Measurements from ENCODE around the gene TRAFD1.
A peak's percentile ranks its signal among the peaks of the same experiment; 100 is the strongest.
"Not testable (repeated sequence)": the region's sequence is repeated elsewhere in the genome, so short reads cannot be mapped to it uniquely, and the experiment has no call there.

TRAFD1 gene, protein sequence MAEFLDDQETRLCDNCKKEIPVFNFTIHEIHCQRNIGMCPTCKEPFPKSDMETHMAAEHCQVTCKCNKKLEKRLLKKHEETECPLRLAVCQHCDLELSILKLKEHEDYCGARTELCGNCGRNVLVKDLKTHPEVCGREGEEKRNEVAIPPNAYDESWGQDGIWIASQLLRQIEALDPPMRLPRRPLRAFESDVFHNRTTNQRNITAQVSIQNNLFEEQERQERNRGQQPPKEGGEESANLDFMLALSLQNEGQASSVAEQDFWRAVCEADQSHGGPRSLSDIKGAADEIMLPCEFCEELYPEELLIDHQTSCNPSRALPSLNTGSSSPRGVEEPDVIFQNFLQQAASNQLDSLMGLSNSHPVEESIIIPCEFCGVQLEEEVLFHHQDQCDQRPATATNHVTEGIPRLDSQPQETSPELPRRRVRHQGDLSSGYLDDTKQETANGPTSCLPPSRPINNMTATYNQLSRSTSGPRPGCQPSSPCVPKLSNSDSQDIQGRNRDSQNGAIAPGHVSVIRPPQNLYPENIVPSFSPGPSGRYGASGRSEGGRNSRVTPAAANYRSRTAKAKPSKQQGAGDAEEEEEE

DNA sequence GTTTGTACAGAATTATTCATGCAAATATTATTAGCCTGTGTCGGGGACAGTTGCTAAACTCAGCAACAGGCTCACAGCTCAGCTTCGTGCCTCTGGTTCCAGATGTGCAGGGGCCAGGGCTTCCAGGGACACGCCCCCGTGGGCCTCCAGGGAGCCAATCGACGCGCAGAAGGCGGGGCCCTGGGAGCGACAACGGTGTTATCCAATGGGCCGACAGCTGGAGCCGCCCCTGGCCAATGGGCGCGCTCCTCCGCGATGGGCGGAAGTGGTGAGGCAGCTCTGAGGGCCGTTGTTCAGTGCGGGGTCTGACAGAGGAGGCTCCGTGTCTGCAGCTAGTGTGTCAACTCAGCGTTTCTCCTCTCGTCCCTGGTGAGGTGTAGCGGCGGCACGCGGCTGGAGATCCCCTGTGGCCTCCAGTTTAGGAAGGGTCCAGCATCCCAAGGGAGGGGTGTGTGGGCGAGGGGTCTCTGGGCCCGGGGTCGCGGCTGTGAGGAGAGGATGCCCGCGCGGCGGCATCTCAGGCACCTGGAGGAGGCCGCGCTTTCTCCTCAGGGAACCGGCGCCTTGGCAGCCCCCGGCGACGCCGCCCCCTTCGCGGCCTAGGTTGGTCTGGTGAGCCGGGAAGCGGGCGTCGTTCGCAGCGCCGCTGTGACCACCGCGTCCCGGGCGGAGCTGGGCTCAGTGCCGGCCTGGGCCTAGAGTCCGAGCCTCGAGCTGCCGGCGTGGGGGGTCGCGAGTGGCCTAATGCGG, at the start of gene TRAFD1:
TRAFD1 (plus strand) TSS at position 311 of the 750 bp plus-strand sequence. CDS start 4,963 bp downstream, outside the sequence.
- peak; percentile 95 to 99 (median 96) for DNase-seq (ENCODE audit: low read depth in 2 of 3, low spot score in 2 of 3)

DNA sequence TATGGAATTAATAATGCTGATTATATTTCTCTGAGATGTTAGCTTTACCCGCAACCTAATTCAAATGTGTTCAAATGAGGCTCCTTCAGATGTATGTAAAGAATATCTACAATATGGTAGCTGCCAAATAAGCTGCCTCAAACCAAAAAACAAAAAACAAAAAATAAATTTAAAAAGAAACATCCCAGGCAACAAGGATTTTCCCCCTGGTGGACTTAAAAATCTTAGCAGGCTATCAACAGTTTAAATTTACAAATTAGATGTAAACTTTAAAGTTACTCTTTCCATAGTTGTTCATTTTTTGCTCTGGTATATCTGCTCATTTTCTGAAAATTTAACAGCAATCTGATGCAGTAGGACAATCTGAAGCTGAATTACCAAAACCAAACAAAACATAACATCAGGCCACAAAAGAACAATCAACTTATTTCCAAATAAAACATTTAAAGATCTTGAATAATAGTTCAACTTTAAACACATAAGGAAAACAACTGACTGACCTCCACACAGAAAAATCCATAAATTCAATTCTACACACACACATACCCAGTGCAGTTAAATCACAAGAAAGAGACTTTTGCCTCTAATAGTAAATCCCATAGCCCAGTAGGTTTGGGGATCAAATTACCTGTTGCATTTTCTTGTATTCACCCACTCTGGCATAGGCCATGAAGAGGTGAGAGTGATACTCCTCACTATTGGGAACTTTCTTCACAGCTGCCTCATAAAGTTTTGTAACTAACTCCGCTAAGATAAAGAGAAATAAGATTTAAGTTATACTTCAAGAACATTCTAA, 38.1 kb upstream of the TRAFD1 start:
- no peak for DNase-seq (ENCODE audit: low read depth in 2 of 3, low spot score in 2 of 3)

DNA sequence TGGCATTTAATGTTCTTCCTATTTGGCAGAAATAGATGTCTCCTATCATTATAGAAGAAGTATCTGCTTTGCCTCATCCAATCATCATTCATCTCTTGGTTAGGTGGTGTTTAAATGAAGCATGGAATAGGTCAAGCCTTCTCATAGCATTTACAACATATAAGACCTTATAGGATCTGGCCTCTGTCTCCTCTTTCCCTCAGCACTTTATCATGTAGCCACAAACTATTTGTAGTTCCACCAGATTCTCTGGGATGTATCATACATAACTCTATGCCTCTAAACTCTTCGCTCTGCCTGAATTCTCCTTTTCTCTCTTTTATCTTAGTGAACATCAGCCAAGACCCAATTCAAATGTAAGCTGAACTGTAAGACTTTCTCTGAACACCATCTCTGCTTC, 37.5 kb upstream of the TRAFD1 start:
- no peak for DNase-seq (ENCODE audit: low read depth in 2 of 3, low spot score in 2 of 3)

- no peak for DNase-seq (ENCODE audit: low read depth in 2 of 3, low spot score in 2 of 3)
Observed at GRCh38 chr12:112091563-112091962, 33.8 kb upstream of the TRAFD1 start.

DNA sequence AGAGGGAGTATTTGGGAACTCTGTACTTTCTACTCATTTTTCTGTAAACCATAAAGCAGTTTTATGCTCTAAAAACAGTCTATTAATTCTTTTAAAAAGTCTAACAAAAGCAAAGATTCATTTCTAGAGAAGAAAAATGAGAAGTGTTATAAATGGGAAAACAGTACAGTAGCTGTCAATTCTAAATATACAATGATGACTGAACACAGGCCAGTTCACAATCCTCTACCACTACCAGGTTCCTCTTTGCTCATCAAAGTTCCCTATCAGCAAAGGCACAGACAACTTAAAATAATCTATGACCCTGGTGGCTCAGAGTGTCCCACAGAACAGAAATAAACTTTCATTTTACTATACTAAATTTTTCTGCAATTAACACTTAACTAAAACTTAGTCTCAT, 29.3 kb upstream of the TRAFD1 start:
- no peak for DNase-seq (ENCODE audit: low read depth in 2 of 3, low spot score in 2 of 3)

DNA sequence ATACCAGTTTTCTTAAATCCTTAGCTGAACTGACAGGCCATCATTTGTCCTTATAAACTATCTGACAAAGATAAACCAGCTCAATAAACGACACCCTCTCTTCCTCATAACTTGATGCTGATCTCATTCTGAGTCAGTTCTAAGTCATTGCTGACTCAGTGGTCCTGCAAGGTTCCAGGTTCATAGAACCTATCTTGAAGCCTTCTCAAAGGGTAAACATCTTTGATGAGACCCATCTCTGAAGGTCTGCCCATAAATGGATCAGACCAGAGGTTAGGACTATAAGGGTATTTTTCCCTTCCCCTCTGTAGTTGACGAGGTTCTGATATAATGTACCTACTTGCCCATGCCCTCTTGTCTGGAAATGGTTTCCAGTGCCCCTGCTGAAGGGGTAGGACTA, 28.7 kb upstream of the TRAFD1 start:
- no peak for DNase-seq (ENCODE audit: low read depth in 2 of 3, low spot score in 2 of 3)

DNA sequence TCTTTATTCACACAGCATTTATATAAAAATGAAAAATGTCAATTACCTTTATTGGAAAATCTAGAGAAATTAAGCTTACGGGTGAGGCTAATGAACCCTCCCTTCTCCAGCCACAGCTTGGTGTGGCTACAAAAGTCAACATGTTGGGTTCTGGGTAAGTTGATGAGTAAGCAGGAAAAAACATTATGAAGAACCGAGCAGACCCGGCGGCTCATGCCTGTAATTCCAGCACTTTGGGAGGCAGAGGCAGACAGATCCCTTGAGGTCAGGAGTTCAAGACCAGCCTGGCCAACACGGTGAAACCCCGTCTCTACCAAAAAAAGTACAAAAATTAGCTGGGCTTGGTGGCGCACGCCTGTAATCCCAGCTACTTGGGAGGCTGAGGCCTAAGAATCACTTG, 27.7 kb upstream of the TRAFD1 start:
- DNase-seq (ENCODE audit: low read depth in 2 of 3, low spot score in 2 of 3): no peak

DNA sequence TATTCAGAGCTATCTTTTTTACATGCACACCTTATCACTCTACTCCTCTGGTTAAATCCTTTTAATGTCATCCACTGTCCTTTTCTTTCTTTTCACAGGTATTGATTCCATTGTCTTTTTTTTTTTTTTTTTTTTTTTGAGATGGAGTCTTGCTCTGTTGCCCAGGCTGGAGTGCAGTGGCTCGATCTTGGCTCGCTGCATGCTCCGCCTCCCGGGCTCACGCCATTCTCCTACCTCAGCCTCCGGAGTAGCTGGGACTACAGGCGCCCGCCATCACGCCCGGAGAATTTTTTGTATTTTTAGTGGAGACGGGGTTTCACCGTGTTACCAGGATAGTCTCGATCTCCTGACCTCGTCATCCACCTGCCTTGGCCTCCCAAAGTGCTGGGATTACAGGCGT, 24.9 kb upstream of the TRAFD1 start:
- DNase-seq (ENCODE audit: low read depth in 2 of 3, low spot score in 2 of 3): not testable (repeated sequence)

- DNase-seq (ENCODE audit: low read depth in 2 of 3, low spot score in 2 of 3): no peak
Observed at GRCh38 chr12:112102127-112102526, 23.2 kb upstream of the TRAFD1 start.

- not testable (repeated sequence) for DNase-seq (ENCODE audit: low read depth in 2 of 3, low spot score in 2 of 3)
Observed at GRCh38 chr12:112102746-112103145, 22.6 kb upstream of the TRAFD1 start.

DNA sequence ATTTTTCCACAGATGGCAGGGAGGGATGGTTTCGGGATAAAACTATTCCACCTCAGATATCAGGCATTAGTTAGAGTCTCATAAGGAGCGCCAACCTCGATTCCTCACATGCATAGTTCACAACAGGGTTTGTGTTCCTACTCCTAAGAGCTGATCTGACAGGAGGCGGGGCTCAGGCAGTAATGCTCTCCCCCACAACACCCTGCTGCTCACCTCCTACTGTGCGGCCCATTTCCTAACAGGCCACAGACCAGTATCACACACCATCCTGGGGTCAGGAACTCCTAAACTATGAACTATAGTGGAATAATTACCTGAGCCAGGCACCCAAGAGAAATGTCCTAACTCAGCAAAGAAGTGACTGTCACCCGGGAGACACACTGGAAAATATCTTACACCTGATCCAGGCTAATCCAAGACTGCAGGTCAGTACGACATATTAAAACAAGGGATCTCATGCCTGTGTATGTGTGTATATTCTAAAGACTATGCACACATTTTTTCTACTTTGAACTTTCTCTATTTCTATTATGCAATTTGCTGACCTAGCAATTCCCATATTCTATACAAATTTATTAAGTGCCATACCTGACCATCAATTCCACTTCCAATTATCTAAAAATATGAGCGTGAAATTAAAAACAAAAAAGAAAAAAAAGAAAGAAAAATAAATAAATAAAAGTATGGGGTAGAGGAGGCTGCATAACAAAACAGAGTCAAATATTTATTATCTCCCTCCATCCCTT, 21.4 kb upstream of the TRAFD1 start:
- no peak for DNase-seq (ENCODE audit: low read depth in 2 of 3, low spot score in 2 of 3)

GRCh38 chr12:112105891-112106290, 19.5 kb upstream of the TRAFD1 start:
- no peak for DNase-seq (ENCODE audit: low read depth in 2 of 3, low spot score in 2 of 3)

DNA sequence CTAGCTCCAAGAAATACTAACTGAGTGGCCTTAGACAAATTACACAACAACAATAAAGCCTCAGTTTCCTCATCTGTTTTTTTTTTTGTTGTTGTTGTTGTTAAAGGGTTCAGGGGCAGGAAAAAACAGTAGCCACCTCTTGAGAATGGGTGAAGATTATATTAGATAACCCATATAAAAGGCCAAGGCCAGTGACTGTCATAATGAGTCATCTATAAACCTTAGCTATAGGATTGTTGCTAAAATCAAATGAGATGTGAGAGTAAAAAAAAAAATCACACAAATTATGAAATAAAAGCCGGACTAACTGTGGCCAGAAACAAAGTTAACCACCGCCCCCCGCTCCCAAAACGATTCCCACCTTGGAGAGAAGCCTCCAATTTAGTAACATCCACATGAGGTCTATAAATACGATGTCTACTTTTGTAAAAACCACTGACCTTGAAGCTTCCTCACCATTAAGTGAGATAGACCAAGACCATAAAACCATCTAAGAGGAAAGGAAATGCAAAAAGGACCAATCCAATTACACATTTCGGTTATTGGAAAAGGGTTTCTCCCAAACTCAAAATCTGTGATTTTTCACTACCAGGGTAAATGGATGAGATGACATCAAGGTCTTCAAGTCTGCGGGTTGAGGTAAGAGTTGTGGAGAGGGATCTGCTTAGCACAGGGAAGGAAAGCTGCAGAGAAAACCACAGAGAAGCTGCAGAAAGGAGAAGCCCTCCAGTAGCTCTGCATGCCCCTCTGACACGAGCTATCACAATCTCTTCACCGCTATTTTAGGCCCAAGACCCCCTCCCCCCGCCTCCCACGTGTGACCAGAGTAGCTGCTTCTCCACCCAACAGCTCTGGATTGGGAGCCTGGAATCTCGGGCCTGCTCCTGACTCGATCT, 17.8 kb upstream of the TRAFD1 start:
- DNase-seq (ENCODE audit: low read depth in 2 of 3, low spot score in 2 of 3): no peak

DNA sequence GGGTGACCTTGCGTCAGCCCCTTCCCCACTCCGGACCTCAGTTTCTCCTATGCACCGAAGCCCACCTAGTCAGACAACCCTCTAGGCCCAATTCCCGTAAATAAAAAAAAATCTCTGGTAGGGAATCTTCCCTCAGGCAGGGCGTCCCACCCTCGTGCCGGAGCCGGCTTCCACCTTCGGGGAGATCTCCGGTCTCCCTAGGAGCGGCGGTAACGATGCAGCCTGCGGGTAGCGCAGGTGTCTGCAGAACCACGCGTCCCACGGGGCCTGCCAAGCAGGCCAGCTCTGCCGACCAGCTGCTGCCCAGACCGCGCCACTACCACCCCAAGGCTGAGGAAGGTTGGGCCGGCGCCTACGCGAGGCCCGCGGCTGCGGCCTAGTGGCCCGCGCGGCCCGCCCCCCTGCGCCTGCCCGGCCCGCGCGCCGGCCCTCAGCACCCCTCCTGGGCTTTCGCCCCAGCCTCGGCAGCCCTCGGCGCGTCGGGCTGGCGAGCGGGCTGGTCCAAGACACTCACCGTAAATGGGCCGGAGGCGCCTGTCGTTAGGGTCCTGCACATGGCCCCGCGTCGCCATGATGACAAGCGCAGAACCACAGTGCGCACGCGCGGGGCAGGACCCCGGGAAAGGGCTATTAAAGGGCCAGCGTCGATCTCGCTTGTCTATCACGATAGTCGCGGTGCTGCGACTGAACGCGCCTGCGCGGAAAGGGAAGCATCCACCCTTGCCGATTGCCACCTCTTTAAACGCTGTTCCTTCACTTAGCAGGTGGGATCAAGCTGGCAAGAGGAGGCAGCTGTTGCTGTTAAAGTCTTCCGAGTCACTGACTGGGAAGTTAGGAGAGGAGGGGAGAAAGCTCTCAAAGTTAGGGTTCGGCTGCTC, 16.9 kb upstream of the TRAFD1 start, which contains the start of gene NAA25:
NAA25 (minus strand) TSS at position 582 of the 878 bp plus-strand sequence; CDS start at position 572, 10 bp downstream.
- DNase-seq (ENCODE audit: low read depth in 2 of 3, low spot score in 2 of 3): peak; percentile 72 to 81 (median 74)

DNA sequence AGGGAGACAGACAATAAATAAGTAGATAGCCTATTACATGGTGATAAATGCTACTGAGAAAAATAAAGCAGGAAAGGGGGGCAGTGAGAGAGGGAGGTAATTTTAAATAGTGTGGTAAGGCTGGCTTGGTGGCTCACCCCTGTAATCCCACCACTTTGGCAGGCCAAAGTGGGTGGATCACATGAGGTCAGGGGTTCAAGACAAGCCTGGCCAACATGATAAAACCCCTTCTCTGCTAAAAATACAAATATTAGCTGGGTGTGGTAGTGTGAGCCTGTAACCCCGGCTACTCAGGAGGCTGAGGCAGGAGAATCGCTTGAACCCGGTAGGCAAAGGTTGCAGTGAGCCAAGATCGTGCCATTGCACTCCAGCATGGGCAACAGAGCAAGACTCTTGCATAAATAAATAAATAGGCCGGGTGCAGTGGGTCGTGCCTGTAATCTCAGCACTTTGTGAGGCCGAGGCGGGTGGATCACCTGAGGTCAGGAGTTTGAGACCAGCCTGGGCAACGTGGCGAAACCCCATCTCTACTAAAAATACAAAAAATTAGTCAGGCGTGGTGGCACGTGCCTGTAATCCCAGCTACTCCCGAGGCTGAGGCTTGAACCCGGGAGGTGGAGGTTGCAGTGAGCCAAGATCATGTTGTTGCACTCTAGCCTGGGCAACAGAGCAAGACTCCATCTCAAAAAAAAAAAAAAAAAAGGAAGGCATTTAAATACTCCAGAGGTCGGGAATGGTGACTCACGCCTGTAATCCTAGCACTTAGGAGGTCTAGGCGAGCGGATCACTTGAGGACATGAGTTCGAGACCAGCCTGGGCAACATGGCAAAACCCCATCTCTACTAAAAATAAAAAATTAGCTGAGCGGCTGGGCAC, 14.3 kb upstream of the TRAFD1 start:
- DNase-seq (ENCODE audit: low read depth in 2 of 3, low spot score in 2 of 3): not testable (repeated sequence)

- DNase-seq (ENCODE audit: low read depth in 2 of 3, low spot score in 2 of 3): no peak
Observed at GRCh38 chr12:112111931-112112330, 13.4 kb upstream of the TRAFD1 start.

GRCh38 chr12:112112409-112113133, 12.8 kb upstream of the TRAFD1 start:
- no peak for DNase-seq (ENCODE audit: low read depth in 2 of 3, low spot score in 2 of 3)

Data from activated CD8-positive, alpha-beta memory T cell treated with anti-CD3 and anti-CD28 coated beads for 48 hours (primary cell).